ENCODE results near the gene BMERB1.
"Not testable (repeated sequence)": the region's sequence is repeated elsewhere in the genome, so short reads cannot be mapped to it uniquely, and the experiment has no call there.

The BMERB1 gene

DNA sequence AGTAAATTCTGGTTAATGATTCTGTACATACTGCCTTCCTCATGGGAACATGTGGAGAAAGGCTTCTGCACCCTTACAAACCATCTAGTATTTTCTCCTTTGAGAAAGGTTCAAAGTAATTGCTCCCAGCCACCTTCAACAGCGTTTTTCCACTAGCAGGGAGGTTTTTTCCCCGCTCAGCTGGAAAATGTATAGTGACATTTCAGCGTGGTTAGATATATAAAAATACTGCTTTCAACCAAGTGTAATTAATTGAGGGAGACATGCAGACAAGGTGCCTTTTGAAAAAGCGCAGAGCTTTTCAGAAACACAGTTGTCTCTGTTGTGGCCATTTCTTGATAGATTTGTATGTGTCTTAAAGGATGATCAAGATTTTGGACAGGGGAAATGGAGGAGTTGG is 5.1 kb downstream of the BMERB1 start:
- TF ChIP-seq, protein P1, sequence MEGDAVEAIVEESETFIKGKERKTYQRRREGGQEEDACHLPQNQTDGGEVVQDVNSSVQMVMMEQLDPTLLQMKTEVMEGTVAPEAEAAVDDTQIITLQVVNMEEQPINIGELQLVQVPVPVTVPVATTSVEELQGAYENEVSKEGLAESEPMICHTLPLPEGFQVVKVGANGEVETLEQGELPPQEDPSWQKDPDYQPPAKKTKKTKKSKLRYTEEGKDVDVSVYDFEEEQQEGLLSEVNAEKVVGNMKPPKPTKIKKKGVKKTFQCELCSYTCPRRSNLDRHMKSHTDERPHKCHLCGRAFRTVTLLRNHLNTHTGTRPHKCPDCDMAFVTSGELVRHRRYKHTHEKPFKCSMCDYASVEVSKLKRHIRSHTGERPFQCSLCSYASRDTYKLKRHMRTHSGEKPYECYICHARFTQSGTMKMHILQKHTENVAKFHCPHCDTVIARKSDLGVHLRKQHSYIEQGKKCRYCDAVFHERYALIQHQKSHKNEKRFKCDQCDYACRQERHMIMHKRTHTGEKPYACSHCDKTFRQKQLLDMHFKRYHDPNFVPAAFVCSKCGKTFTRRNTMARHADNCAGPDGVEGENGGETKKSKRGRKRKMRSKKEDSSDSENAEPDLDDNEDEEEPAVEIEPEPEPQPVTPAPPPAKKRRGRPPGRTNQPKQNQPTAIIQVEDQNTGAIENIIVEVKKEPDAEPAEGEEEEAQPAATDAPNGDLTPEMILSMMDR (IDR thresholded peaks at IDR 0.05; ENCODE audit: low read depth, low read length): no peak
- H3K4me3 ChIP-seq (ENCODE audit: low read depth, low read length): no peak overlapping the region; the same call in 1 of the 2 replicates

DNA sequence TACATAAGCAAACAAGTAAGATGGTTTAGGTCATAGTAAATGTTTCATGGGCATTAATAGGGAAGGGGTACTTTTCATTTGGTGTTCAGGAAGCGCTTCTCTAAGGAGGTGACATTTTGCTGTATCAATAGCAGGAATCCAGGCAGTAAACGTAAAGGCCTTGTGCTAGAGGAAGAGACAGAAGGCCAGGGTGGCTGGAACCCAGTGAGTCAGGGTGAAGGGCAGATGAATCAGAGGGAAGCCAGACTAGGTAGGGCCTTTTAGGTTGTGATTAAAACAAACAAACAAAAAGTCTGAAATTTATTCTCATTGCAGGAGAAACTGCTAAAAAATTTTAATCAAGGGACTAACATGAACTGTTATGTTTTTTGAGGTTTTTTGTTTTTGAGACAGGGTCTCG is 6.5 kb downstream of the BMERB1 start:
- H3K4me3 ChIP-seq (ENCODE audit: low read depth, low read length): no peak overlapping the region
- TF ChIP-seq, protein P1 (IDR thresholded peaks at IDR 0.05; ENCODE audit: low read depth, low read length): no peak

DNA sequence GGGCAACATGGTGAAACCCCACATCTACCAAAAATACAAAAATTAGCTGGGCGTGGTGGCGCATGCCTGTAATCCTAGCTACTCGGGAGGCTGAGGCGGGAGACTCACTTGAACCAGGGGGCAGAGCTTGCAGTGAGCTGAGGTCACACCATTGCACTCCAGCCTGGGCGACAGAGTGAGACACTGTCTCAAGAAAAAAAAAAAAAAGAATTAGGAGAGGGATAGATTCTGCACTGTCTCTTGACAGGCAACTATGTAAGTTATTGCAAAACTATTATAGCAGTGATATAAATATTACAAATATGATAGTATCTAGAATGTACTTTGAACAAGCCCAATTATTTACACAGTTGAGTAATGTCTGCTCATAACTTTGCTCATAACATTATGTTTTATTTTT is 7.8 kb downstream of the BMERB1 start:
- H3K4me3 ChIP-seq (ENCODE audit: low read depth, low read length): not testable (repeated sequence)

DNA sequence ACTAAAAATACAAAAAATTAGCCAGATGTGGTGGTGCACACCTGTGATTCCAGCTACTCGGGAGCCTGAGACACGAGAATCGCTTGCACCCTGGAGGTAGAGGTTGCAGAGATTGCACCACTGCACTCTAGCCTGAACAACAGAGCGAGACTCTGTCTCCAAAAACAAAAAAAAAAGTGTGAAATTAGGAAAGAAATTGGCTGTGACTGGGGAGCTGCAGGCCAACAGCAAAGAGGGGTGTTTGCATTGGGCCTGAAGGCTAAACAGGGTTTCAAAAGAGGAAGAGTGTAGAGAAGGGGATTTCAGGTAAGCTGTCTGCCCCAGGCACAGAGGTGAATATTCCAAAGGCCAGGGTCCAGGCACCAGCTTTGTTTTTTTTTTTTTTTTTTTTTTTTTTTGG is 9.4 kb downstream of the BMERB1 start:
- no peak overlapping the region for H3K4me3 ChIP-seq (ENCODE audit: low read depth, low read length)
- TF ChIP-seq, protein P1 (IDR thresholded peaks at IDR 0.05; ENCODE audit: low read depth, low read length): no peak

DNA sequence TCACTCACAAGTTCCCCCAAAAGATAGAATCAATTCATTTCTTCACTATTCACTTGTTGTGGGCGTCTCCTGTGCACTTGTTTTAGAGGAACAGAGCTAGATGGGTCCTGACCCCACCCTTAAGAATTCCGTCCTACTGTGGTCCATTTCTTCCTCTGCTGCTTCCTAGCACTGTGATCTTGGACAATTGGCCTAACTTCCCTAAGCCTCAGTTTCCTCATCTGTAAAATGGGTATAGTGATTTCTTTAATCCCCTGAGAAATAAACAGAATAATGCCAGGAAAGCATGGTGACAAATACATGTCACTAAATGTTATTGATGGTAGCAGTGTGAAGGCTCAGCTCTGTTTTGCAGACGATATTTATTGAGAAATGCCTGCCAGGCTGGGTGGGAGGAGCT is 9.9 kb downstream of the BMERB1 start:
- H3K4me3 ChIP-seq (ENCODE audit: low read depth, low read length): no peak overlapping the region
- TF ChIP-seq, protein P1 (IDR thresholded peaks at IDR 0.05; ENCODE audit: low read depth, low read length): no peak

DNA sequence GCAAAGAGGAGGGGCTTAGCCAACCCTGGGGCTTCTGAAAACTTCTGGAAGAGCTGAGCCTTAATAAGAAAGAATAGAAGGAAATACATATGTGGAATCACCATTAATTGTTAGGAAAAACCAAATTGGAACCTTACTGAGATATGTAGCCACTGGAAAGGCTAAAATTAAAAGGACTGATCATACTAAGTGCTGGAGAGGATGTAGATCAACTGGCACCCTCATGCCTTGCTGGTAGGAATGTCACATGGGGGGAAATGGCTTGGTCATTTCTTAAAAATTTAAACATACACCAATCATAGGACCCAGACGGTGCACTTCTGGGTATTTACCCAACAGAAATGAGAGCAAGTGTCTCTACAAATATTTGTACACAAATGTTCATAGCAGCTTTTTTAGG is 11.1 kb downstream of the BMERB1 start:
- no peak overlapping the region for H3K4me3 ChIP-seq (ENCODE audit: low read depth, low read length)
- TF ChIP-seq, protein P1 (IDR thresholded peaks at IDR 0.05; ENCODE audit: low read depth, low read length): no peak

DNA sequence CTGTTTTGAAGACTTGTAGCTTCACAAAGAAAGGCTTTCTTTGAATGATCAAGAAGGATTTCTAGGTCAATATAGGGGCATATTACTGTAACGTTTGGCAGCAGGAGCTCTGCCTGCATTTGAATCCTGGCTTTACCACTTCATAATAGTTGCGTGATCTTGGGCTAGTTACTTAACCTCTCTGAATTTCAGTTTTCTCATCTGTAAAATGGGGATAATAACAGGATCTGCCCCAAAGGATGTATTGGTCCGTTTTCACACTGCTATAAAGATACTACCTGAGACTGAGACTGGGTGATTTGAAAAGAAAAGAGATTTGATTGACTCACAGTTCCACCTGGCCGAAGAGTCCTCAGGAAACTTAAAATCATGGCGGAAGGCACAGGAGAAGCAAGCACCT is 12.5 kb downstream of the BMERB1 start:
- no peak overlapping the region for H3K4me3 ChIP-seq (ENCODE audit: low read depth, low read length)
- TF ChIP-seq, protein P1 (IDR thresholded peaks at IDR 0.05; ENCODE audit: low read depth, low read length): no peak

DNA sequence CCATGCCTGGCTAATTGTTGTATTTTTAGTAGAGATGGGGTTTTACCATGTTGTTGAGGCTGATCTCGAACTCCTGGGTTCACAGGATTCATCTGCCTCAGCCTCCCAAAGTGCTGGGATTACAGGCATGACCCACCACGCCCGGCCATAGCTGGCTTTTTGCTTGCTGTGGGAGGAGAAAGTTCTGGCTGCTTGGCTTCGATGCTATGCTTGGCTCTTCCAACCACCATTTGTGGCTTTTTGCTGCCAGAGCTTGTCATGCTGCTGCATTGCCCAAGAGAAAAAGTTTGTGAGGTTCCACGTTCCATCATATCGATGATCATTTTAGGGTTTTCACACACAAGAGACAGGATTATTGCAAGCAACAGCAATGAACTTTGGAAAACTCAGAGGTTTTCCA is 16.2 kb downstream of the BMERB1 start:
- H3K4me3 ChIP-seq (ENCODE audit: low read depth, low read length): no peak overlapping the region
- TF ChIP-seq, protein P1 (IDR thresholded peaks at IDR 0.05; ENCODE audit: low read depth, low read length): no peak
